CD4-positive, alpha-beta T cell (primary cell): ENCODE measurements around the gene L1CAM. TPM values are rescaled to one million over a fixed set of nuclear protein-coding genes. Genes with fewer than 3 reads are reported as not detected.

Source experiments
- ATAC-seq: fragments of 200-7000 bp; cut with Tn5 transposase; one replicate; pipeline ENCODE4 v1.10.0; 2022; ENCODE audit warnings: mild to moderate bottlenecking; ENCODE audit not compliant: poor library complexity
- CTCF ChIA-PET: fragments of 350-600 bp; sonication (Branson Sonifier 250); formaldehyde crosslinking; loops from one replicate; lab custom pipeline; 2021; ENCODE audit warnings: antibody characterized with exemption, inconsistent platforms; lab: Charles Lee
- POLR2A ChIA-PET: fragments of 350-600 bp; sonication (Branson Sonifier 250); formaldehyde crosslinking; loops from one replicate; lab custom pipeline; 2021; ENCODE audit warnings: antibody characterized with exemption, inconsistent platforms; lab: Charles Lee
- DNase-seq, 14 experiments: peaks; one replicate each; pipeline ENCODE4 v3.0.0-alpha.2; 2013 to 2020; ENCODE audit warnings: mixed read lengths in 2 of 14
- H3K27ac ChIP-seq, 2 donors: one replicate each; pipeline versions ENCODE4 v1.5.1 to v1.7.0; 2013; ENCODE audit warnings: low read length in 2 of 2, low read depth in 1 of 2, mild to moderate bottlenecking in 1 of 2
- H3K27me3 ChIP-seq, 2 experiments: 1 replicate in 1 of 2; 2 replicates in 1 of 2; pipeline versions ENCODE4 v1.6.1 to v1.7.0; 2013; ENCODE audit warnings: low read length in 2 of 2, control low read depth in 1 of 2, mild to moderate bottlenecking in 1 of 2, moderate library complexity in 1 of 2; ENCODE audit not compliant: insufficient read depth in 2 of 2, control insufficient read depth in 1 of 2
- H3K36me3 ChIP-seq: one replicate; pipeline ENCODE4 v1.6.1; 2013; ENCODE audit warnings: low read length, control low read depth; ENCODE audit not compliant: insufficient read depth
- H3K4me1 ChIP-seq: one replicate; pipeline ENCODE4 v1.6.1; 2013; ENCODE audit warnings: low read length, control low read depth; ENCODE audit not compliant: insufficient read depth
- H3K4me3 ChIP-seq: one replicate; pipeline ENCODE4 v1.5.1; 2013; ENCODE audit warnings: mild to moderate bottlenecking, low read length, moderate library complexity
- H3K9me3 ChIP-seq, 2 experiments: 1 replicate in 1 of 2; 2 replicates in 1 of 2; pipeline versions ENCODE4 v1.6.1 to v1.7.0; 2013; ENCODE audit warnings: low read length in 2 of 2, mild to moderate bottlenecking in 2 of 2, control low read depth in 1 of 2, moderate library complexity in 1 of 2; ENCODE audit not compliant: control insufficient read depth in 1 of 2, insufficient read depth in 1 of 2
- H3K27ac Mint-ChIP-seq: one replicate; pipeline ENCODE4 v1.8.0; 2020; ENCODE audit warnings: mixed read lengths
- H3K27me3 Mint-ChIP-seq: one replicate; pipeline ENCODE4 v1.8.0; 2021; ENCODE audit warnings: mixed read lengths
- H3K36me3 Mint-ChIP-seq: one replicate; pipeline ENCODE4 v1.8.0; 2021; ENCODE audit warnings: low read depth, mixed read lengths
- H3K4me1 Mint-ChIP-seq: one replicate; pipeline ENCODE4 v1.8.0; 2021; ENCODE audit warnings: low read depth, mixed read lengths
- H3K4me3 Mint-ChIP-seq: one replicate; pipeline ENCODE4 v1.8.0; 2020; ENCODE audit warnings: mild to moderate bottlenecking, mixed read lengths
- H3K9me3 Mint-ChIP-seq: one replicate; pipeline ENCODE4 v1.8.0; 2020; ENCODE audit warnings: mixed read lengths
- intact Hi-C, 2 experiments: fragments of 100-400 bp; cut with DNase I in 1 of 2; cut with micrococcal nuclease in 1 of 2; formaldehyde crosslinking; loops; one replicate each; pipeline versions ENCODE4 v1.15.1 to v1.9.0; 2023 to 2025; cut with DNase I, micrococcal nuclease
- total RNA-seq, 174 experiments: library from RNA in 2 of 174; stranded (reverse) in 2 of 174; gene quantifications; one replicate each; pipeline ENCODE4 v1.2.3 and lab custom pipeline; 2021 to 2026
- TF ChIP-seq, protein P1 (sequence below): fragments of 200-600 bp; IDR thresholded peaks from one replicate; pipeline ENCODE4 v1.8.0; 2022; ENCODE audit warnings: antibody characterized with exemption, mild to moderate bottlenecking

The L1CAM gene
- total RNA-seq, 2 experiments from 2014 or later = 0.89 to 1.2 TPM

- H3K9me3 ChIP-seq = no peaks in the 10 kb centered on the region
- no peak overlapping the region for H3K4me3 ChIP-seq
- CTCF ChIA-PET = no interaction called here
- DNase-seq (no peak), ATAC-seq (no peak)
- no peaks in the 10 kb centered on the region for H3K9me3 Mint-ChIP-seq
- peaks cover 4% of the 10 kb centered on the region for H3K4me1 Mint-ChIP-seq
- H3K27me3 ChIP-seq = no peaks in the 10 kb centered on the region
- peaks cover 8% of the 10 kb centered on the region for H3K4me1 ChIP-seq
- TF ChIP-seq, protein P1, sequence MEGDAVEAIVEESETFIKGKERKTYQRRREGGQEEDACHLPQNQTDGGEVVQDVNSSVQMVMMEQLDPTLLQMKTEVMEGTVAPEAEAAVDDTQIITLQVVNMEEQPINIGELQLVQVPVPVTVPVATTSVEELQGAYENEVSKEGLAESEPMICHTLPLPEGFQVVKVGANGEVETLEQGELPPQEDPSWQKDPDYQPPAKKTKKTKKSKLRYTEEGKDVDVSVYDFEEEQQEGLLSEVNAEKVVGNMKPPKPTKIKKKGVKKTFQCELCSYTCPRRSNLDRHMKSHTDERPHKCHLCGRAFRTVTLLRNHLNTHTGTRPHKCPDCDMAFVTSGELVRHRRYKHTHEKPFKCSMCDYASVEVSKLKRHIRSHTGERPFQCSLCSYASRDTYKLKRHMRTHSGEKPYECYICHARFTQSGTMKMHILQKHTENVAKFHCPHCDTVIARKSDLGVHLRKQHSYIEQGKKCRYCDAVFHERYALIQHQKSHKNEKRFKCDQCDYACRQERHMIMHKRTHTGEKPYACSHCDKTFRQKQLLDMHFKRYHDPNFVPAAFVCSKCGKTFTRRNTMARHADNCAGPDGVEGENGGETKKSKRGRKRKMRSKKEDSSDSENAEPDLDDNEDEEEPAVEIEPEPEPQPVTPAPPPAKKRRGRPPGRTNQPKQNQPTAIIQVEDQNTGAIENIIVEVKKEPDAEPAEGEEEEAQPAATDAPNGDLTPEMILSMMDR = no peak
- H3K4me3 Mint-ChIP-seq = no peak overlapping the region
- POLR2A ChIA-PET = no interaction called here
- no peaks in the 10 kb centered on the region for H3K36me3 Mint-ChIP-seq
- intact Hi-C loops = no loop called here
- H3K27ac ChIP-seq = no peak overlapping the region
- no peaks in the 10 kb centered on the region for H3K27me3 Mint-ChIP-seq
- no peak overlapping the region for H3K27ac Mint-ChIP-seq
- no peaks in the 10 kb centered on the region for H3K36me3 ChIP-seq
Observed at GRCh38 chrX:153861733-153862310, 24.2 kb downstream of the L1CAM start.

DNA sequence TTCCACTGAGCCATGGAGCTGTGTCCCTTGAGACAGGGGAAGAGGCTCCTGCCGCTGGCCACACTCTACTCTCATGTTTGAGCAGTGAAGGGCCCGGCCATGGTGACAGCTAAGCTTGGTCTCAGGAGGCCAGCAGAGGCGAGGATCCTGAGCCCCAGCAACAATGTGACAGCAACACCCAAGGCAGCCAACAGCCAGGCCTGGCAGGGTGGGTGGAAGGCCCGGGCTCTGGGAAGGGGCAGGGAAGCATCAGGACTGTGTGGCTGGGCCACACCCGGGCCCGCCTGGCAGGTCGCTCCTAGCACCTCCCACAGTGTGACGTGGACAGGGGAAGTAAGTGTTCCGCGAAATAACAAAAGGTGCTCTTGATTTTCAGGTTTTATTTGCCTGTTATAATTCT lies 24.8 kb downstream of the L1CAM start:
- Mint-ChIP-seq H3K9me3 (no peaks in the 10 kb centered on the region), H3K27ac (no peak overlapping the region), H3K4me3 (no peak overlapping the region), H3K36me3 (no peaks in the 10 kb centered on the region), H3K4me1 (peaks cover 4% of the 10 kb centered on the region), H3K27me3 (no peaks in the 10 kb centered on the region)
- TF ChIP-seq, protein P1 = no peak
- POLR2A ChIA-PET = no interaction called here
- intact Hi-C loops = no loop called here
- ATAC-seq (no peak), DNase-seq (no peak)
- Histone ChIP-seq H3K36me3 (no peaks in the 10 kb centered on the region), H3K9me3 (no peaks in the 10 kb centered on the region), H3K4me3 (no peak overlapping the region), H3K27ac (no peak overlapping the region), H3K27me3 (no peaks in the 10 kb centered on the region), H3K4me1 (peaks cover 14% of the 10 kb centered on the region)
- CTCF ChIA-PET = no interaction called here

DNA sequence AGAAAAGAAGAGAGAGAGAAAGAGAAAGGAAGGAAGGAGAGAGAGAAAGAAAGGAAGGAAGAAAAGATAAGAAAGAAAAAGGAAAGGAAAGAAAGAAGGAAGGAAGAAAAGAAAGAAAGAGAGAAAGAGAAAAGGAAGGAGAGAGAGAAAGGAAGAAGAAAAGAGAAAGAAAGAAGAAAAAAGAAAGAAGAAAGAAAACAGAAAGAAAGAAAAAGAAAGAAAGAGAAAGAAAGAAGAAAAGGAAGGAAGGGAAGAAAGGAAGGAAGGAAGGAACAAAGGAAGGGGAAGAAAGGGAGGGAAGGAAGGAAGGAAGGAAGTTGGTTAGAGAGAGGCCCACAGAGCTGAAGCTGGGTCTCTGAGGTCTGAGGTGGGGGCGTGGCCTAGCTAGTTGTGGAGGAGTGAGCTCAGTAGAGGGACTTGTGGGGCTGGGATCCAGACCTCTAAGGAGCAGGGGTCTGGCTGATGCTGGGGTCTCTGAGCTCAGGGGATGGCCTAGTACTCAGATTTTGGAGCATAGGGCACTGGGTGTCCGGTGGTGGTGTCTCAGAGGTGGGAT lies 28.5 kb downstream of the L1CAM start:
- TF ChIP-seq, protein P1 = no peak
- Histone ChIP-seq H3K4me1 (peaks cover 14% of the 10 kb centered on the region), H3K36me3 (no peaks in the 10 kb centered on the region), H3K4me3 (no peak overlapping the region), H3K9me3 (no peaks in the 10 kb centered on the region), H3K27ac (no peak overlapping the region), H3K27me3 (peaks cover 0 to 5% of the 10 kb centered on the region in 2 experiments)
- ChIA-PET CTCF (no interaction called here), POLR2A (no interaction called here)
- Mint-ChIP-seq H3K9me3 (no peaks in the 10 kb centered on the region), H3K27me3 (no peaks in the 10 kb centered on the region), H3K4me1 (peaks cover 4% of the 10 kb centered on the region), H3K36me3 (no peaks in the 10 kb centered on the region), H3K4me3 (no peak overlapping the region), H3K27ac (no peak overlapping the region)
- intact Hi-C loops = loop anchor here in 1 of 2 experiments (10.0 kb wide), 1 partner anchor 53 kb away; no protein-coding TSS in a partner anchor
- no peak for ATAC-seq
- DNase-seq = no peak
